ENCODE results near the gene KIAA0319L. TPM values are rescaled to one million over a fixed set of nuclear protein-coding genes. Genes with fewer than 3 reads are reported as not detected.

The KIAA0319L gene
- polyA plus RNA-seq, 1 donor from 2014 or later = 38.1 TPM

- no peaks in the 10 kb centered on the region for H3F3A ChIP-seq (ENCODE audit: insufficient read depth, low read length, poor library complexity, severe bottlenecking)
- no peak overlapping the region for H3K27ac ChIP-seq (ENCODE audit: low read length)
- peaks cover 14% of the 10 kb centered on the region for H3K36me3 ChIP-seq (ENCODE audit: insufficient read depth, low read length)
Observed at GRCh38 chr1:35461966-35462651, 95.1 kb downstream of the KIAA0319L start.

GRCh38 chr1:35460796-35461195, 96.4 kb downstream of the KIAA0319L start:
- Histone ChIP-seq H3K4me3 (ENCODE audit: low read length) (no peak overlapping the region), H2AFZ (ENCODE audit: low read depth, low read length) (no peak overlapping the region), H3K9ac (ENCODE audit: low read length) (no peak overlapping the region), H3K79me2 (replicated peaks; ENCODE audit: insufficient read depth, low read length) (no peaks in the 10 kb centered on the region), H3K9me2 (ENCODE audit: insufficient read depth, low read length) (no peaks in the 10 kb centered on the region), H3K36me3 (ENCODE audit: insufficient read depth, low read length) (peaks cover 14% of the 10 kb centered on the region), H3K27ac (ENCODE audit: low read length) (no peak overlapping the region), H3F3A (ENCODE audit: insufficient read depth, low read length, poor library complexity, severe bottlenecking) (no peaks in the 10 kb centered on the region), H4K20me1 (ENCODE audit: insufficient read depth) (no peaks in the 10 kb centered on the region), H3K9me3 (ENCODE audit: low read length) (no peaks in the 10 kb centered on the region), H3K4me2 (ENCODE audit: low read length) (no peak overlapping the region), H3K27me3 (ENCODE audit: insufficient read depth, low read depth, low read length) (no peaks in the 10 kb centered on the region)
- TF ChIP-seq EP300 (conservative IDR thresholded peaks at IDR 0.05; ENCODE audit: poor library complexity, severe bottlenecking) = no peak
- TF ChIP-seq REST (IDR thresholded peaks at IDR 0.05; ENCODE audit: borderline replicate concordance) = no peak
- no peak for TF ChIP-seq CTCF (IDR thresholded peaks at IDR 0.05; ENCODE audit: poor library complexity, severe bottlenecking)
- TF ChIP-seq MXI1 (conservative IDR thresholded peaks at IDR 0.05; ENCODE audit: poor library complexity, severe bottlenecking) = no peak
- no peak for TF ChIP-seq POLR2AphosphoS5 (IDR thresholded peaks at IDR 0.05)
- TF ChIP-seq TAF1 (IDR thresholded peaks at IDR 0.05; ENCODE audit: low read depth) = no peak
- TF ChIP-seq RAD21 (conservative IDR thresholded peaks at IDR 0.05) = no peak

More at GRCh38 chr1:35461966-35462651, 95.1 kb downstream of the KIAA0319L start:
- Histone ChIP-seq H3K4me2 (ENCODE audit: low read length) (no peak overlapping the region), H2AFZ (ENCODE audit: low read depth, low read length) (no peak overlapping the region), H3K4me3 (ENCODE audit: low read length) (no peak overlapping the region), H3K9ac (ENCODE audit: low read length) (no peak overlapping the region), H3K79me2 (replicated peaks; ENCODE audit: insufficient read depth, low read length) (no peaks in the 10 kb centered on the region), H4K20me1 (ENCODE audit: insufficient read depth) (no peaks in the 10 kb centered on the region), H3K27me3 (ENCODE audit: insufficient read depth, low read depth, low read length) (no peaks in the 10 kb centered on the region), H3K9me2 (ENCODE audit: insufficient read depth, low read length) (no peaks in the 10 kb centered on the region), H3K9me3 (ENCODE audit: low read length) (no peaks in the 10 kb centered on the region)
- TF ChIP-seq CTCF (IDR thresholded peaks at IDR 0.05; ENCODE audit: poor library complexity, severe bottlenecking) (no peak), RAD21 (conservative IDR thresholded peaks at IDR 0.05) (no peak), MXI1 (conservative IDR thresholded peaks at IDR 0.05; ENCODE audit: poor library complexity, severe bottlenecking) (no peak), EP300 (conservative IDR thresholded peaks at IDR 0.05; ENCODE audit: poor library complexity, severe bottlenecking) (no peak), REST (IDR thresholded peaks at IDR 0.05; ENCODE audit: borderline replicate concordance) (no peak), TAF1 (IDR thresholded peaks at IDR 0.05; ENCODE audit: low read depth) (no peak), SMC3 (conservative IDR thresholded peaks at IDR 0.05; ENCODE audit: poor library complexity) (no peak)
